HEK293 (cell line): ENCODE results near the gene COPA.
A peak's percentile ranks its signal among the peaks of the same experiment; 100 is the strongest.

Experiments used
- GFI1B ChIP-seq: fragments of 450-650 bp; formaldehyde crosslinking; IDR thresholded peaks from 2 replicates; pipeline ENCODE4 v1.5.1; 2016; ENCODE audit warnings: missing biosample characterization, missing genetic modification characterization
- GLIS1 ChIP-seq: fragments of 450-650 bp; formaldehyde crosslinking; IDR thresholded peaks from 2 replicates; pipeline ENCODE4 v1.5.1; 2016; ENCODE audit warnings: missing biosample characterization, missing genetic modification characterization
- MYNN ChIP-seq: fragments of 450-650 bp; formaldehyde crosslinking; IDR thresholded peaks from 2 replicates; pipeline ENCODE4 v1.5.1; 2016; ENCODE audit warnings: missing biosample characterization, missing genetic modification characterization, borderline replicate concordance
- OSR2 ChIP-seq: fragments of 450-650 bp; formaldehyde crosslinking; IDR thresholded peaks from 2 replicates; pipeline ENCODE4 v1.5.1; 2016; ENCODE audit warnings: missing biosample characterization, missing genetic modification characterization
- REPIN1 ChIP-seq: fragments of 450-650 bp; formaldehyde crosslinking; IDR thresholded peaks from 2 replicates; pipeline ENCODE4 v1.5.1; 2017; ENCODE audit warnings: missing biosample characterization, missing genetic modification characterization, low read depth
- TRIM28 ChIP-seq: IDR thresholded peaks from 2 replicates; pipeline ENCODE4 v1.6.1; 2011; ENCODE audit warnings: low read length, control low read depth, borderline replicate concordance
- WT1 ChIP-seq: fragments of 450-650 bp; formaldehyde crosslinking; IDR thresholded peaks from 2 replicates; pipeline ENCODE4 v1.5.1; 2016; ENCODE audit warnings: missing biosample characterization, missing genetic modification characterization
- ZBTB7A ChIP-seq: fragments of 450-650 bp; formaldehyde crosslinking; IDR thresholded peaks from 2 replicates; pipeline ENCODE4 v1.5.1; 2016; ENCODE audit warnings: low read depth, missing biosample characterization, missing genetic modification characterization
- ZNF138 ChIP-seq: fragments of 450-650 bp; formaldehyde crosslinking; IDR thresholded peaks from 2 replicates; pipeline ENCODE4 v1.5.1; 2016; ENCODE audit warnings: missing biosample characterization, missing genetic modification characterization, borderline replicate concordance
- ZNF146 ChIP-seq: fragments of 450-650 bp; formaldehyde crosslinking; IDR thresholded peaks from 2 replicates; pipeline ENCODE4 v1.5.1; 2016; ENCODE audit warnings: missing biosample characterization, missing genetic modification characterization
- ZNF174 ChIP-seq: fragments of 450-650 bp; formaldehyde crosslinking; IDR thresholded peaks from 2 replicates; pipeline ENCODE4 v1.5.0; 2017; ENCODE audit warnings: missing biosample characterization, mild to moderate bottlenecking, missing genetic modification characterization
- ZNF184 ChIP-seq: fragments of 450-650 bp; IDR thresholded peaks from 2 replicates; pipeline ENCODE4 v1.5.1; 2018; ENCODE audit warnings: missing biosample characterization, mild to moderate bottlenecking, missing genetic modification characterization
- ZNF239 ChIP-seq: fragments of 450-650 bp; formaldehyde crosslinking; IDR thresholded peaks from 2 replicates; pipeline ENCODE4 v1.5.1; 2016; ENCODE audit warnings: missing biosample characterization, missing genetic modification characterization
- ZNF24 ChIP-seq: fragments of 450-650 bp; formaldehyde crosslinking; IDR thresholded peaks from 2 replicates; pipeline ENCODE4 v1.5.1; 2016; ENCODE audit warnings: missing biosample characterization, missing genetic modification characterization
- ZNF266 ChIP-seq: fragments of 450-650 bp; formaldehyde crosslinking; IDR thresholded peaks from 2 replicates; pipeline ENCODE4 v1.5.1; 2016; ENCODE audit warnings: missing biosample characterization, missing genetic modification characterization, low read depth
- ZNF324 ChIP-seq: fragments of 450-650 bp; formaldehyde crosslinking; IDR thresholded peaks from 2 replicates; pipeline ENCODE4 v1.5.1; 2016; ENCODE audit warnings: missing biosample characterization, missing genetic modification characterization
- ZNF335 ChIP-seq: fragments of 450-650 bp; formaldehyde crosslinking; conservative IDR thresholded peaks from 2 replicates; pipeline ENCODE4 v1.5.1; 2016; ENCODE audit warnings: missing biosample characterization, missing genetic modification characterization
- ZNF394 ChIP-seq: fragments of 450-650 bp; formaldehyde crosslinking; IDR thresholded peaks from 2 replicates; pipeline ENCODE4 v1.5.1; 2016; ENCODE audit warnings: missing biosample characterization, missing genetic modification characterization, mild to moderate bottlenecking, moderate library complexity, borderline replicate concordance
- ZNF449 ChIP-seq: fragments of 450-650 bp; formaldehyde crosslinking; IDR thresholded peaks from 2 replicates; pipeline ENCODE4 v1.5.1; 2017; ENCODE audit warnings: missing biosample characterization, mild to moderate bottlenecking, missing genetic modification characterization, moderate library complexity
- ZNF610 ChIP-seq: fragments of 450-650 bp; formaldehyde crosslinking; IDR thresholded peaks from 2 replicates; pipeline ENCODE4 v1.5.1; 2016; ENCODE audit warnings: missing biosample characterization, missing genetic modification characterization, borderline replicate concordance
- ZNF621 ChIP-seq: fragments of 450-650 bp; formaldehyde crosslinking; IDR thresholded peaks from 2 replicates; pipeline ENCODE4 v1.5.1; 2017; ENCODE audit warnings: missing biosample characterization, missing genetic modification characterization
- ZNF660 ChIP-seq: fragments of 450-650 bp; IDR thresholded peaks from 2 replicates; pipeline ENCODE4 v1.5.1; 2018; ENCODE audit warnings: missing biosample characterization, mild to moderate bottlenecking, missing genetic modification characterization
- ZNF707 ChIP-seq: fragments of 450-650 bp; formaldehyde crosslinking; IDR thresholded peaks from 2 replicates; pipeline ENCODE4 v1.5.1; 2016; ENCODE audit warnings: missing biosample characterization, missing genetic modification characterization
- ZSCAN5A ChIP-seq: fragments of 450-650 bp; formaldehyde crosslinking; IDR thresholded peaks from 2 replicates; pipeline ENCODE4 v1.5.1; 2016; ENCODE audit warnings: missing biosample characterization, missing genetic modification characterization
- TF ChIP-seq, protein P1 (sequence below): fragments of 450-650 bp; formaldehyde crosslinking; IDR thresholded peaks from 2 replicates; pipeline ENCODE4 v1.5.1; 2016; ENCODE audit warnings: missing biosample characterization, missing genetic modification characterization
- TF ChIP-seq, protein P2 (sequence below): fragments of 450-650 bp; formaldehyde crosslinking; IDR thresholded peaks from 2 replicates; pipeline ENCODE4 v1.5.1; 2016; ENCODE audit warnings: missing biosample characterization, missing genetic modification characterization
- TF ChIP-seq, protein P3 (sequence below): fragments of 450-650 bp; formaldehyde crosslinking; IDR thresholded peaks from 2 replicates; pipeline ENCODE4 v1.5.1; 2017; ENCODE audit warnings: missing biosample characterization, missing genetic modification characterization
- TF ChIP-seq, protein P4 (sequence below): fragments of 450-650 bp; formaldehyde crosslinking; IDR thresholded peaks from 2 replicates; pipeline ENCODE4 v1.5.1; 2016; ENCODE audit warnings: missing biosample characterization, missing genetic modification characterization
- TF ChIP-seq, protein P5 (sequence below): fragments of 450-650 bp; formaldehyde crosslinking; IDR thresholded peaks from 2 replicates; pipeline ENCODE4 v1.5.1; 2016; ENCODE audit warnings: missing biosample characterization, missing genetic modification characterization

The COPA gene

GRCh38 chr1:160258177-160258798, 84.8 kb downstream of the COPA start (continued):
- TF ChIP-seq ZNF324 (tag by site-specific recombination) (no peak), REPIN1 (tag by site-specific recombination) (no peak), ZNF174 (tag by site-specific recombination) (no peak), ZSCAN5A (no peak), ZNF266 (tag by site-specific recombination) (no peak), ZNF610 (tag by site-specific recombination) (no peak), ZNF335 (tag by site-specific recombination) (no peak), OSR2 (tag by site-specific recombination) (peak; percentile 90), GLIS1 (tag by site-specific recombination) (peak; percentile 86), GFI1B (no peak), ZBTB7A (tag by site-specific recombination) (no peak), ZNF24 (tag by site-specific recombination) (no peak), ZNF239 (tag by site-specific recombination) (no peak), ZNF394 (tag by site-specific recombination) (no peak), MYNN (tag by site-specific recombination) (no peak), ZNF138 (tag by site-specific recombination) (no peak), ZNF184 (tag by site-specific recombination) (no peak), ZNF449 (tag by site-specific recombination) (no peak), ZNF707 (no peak), TRIM28 (no peak), ZNF660 (tag by site-specific recombination) (no peak), ZNF621 (no peak), ZNF146 (tag by site-specific recombination) (no peak), WT1 (tag by site-specific recombination) (peak; percentile 96)
- TF ChIP-seq, protein P1, sequence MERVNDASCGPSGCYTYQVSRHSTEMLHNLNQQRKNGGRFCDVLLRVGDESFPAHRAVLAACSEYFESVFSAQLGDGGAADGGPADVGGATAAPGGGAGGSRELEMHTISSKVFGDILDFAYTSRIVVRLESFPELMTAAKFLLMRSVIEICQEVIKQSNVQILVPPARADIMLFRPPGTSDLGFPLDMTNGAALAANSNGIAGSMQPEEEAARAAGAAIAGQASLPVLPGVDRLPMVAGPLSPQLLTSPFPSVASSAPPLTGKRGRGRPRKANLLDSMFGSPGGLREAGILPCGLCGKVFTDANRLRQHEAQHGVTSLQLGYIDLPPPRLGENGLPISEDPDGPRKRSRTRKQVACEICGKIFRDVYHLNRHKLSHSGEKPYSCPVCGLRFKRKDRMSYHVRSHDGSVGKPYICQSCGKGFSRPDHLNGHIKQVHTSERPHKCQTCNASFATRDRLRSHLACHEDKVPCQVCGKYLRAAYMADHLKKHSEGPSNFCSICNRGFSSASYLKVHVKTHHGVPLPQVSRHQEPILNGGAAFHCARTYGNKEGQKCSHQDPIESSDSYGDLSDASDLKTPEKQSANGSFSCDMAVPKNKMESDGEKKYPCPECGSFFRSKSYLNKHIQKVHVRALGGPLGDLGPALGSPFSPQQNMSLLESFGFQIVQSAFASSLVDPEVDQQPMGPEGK (tag by site-specific recombination), result peak; percentile 44; the same call in 1 of the 2 replicates
- TF ChIP-seq, protein P2, sequence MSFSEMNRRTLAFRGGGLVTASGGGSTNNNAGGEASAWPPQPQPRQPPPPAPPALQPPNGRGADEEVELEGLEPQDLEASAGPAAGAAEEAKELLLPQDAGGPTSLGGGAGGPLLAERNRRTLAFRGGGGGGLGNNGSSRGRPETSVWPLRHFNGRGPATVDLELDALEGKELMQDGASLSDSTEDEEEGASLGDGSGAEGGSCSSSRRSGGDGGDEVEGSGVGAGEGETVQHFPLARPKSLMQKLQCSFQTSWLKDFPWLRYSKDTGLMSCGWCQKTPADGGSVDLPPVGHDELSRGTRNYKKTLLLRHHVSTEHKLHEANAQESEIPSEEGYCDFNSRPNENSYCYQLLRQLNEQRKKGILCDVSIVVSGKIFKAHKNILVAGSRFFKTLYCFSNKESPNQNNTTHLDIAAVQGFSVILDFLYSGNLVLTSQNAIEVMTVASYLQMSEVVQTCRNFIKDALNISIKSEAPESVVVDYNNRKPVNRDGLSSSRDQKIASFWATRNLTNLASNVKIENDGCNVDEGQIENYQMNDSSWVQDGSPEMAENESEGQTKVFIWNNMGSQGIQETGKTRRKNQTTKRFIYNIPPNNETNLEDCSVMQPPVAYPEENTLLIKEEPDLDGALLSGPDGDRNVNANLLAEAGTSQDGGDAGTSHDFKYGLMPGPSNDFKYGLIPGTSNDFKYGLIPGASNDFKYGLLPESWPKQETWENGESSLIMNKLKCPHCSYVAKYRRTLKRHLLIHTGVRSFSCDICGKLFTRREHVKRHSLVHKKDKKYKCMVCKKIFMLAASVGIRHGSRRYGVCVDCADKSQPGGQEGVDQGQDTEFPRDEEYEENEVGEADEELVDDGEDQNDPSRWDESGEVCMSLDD (tag by site-specific recombination), result no peak
- TF ChIP-seq, protein P3, sequence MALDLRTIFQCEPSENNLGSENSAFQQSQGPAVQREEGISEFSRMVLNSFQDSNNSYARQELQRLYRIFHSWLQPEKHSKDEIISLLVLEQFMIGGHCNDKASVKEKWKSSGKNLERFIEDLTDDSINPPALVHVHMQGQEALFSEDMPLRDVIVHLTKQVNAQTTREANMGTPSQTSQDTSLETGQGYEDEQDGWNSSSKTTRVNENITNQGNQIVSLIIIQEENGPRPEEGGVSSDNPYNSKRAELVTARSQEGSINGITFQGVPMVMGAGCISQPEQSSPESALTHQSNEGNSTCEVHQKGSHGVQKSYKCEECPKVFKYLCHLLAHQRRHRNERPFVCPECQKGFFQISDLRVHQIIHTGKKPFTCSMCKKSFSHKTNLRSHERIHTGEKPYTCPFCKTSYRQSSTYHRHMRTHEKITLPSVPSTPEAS (tag by site-specific recombination), result no peak
- TF ChIP-seq, protein P4, sequence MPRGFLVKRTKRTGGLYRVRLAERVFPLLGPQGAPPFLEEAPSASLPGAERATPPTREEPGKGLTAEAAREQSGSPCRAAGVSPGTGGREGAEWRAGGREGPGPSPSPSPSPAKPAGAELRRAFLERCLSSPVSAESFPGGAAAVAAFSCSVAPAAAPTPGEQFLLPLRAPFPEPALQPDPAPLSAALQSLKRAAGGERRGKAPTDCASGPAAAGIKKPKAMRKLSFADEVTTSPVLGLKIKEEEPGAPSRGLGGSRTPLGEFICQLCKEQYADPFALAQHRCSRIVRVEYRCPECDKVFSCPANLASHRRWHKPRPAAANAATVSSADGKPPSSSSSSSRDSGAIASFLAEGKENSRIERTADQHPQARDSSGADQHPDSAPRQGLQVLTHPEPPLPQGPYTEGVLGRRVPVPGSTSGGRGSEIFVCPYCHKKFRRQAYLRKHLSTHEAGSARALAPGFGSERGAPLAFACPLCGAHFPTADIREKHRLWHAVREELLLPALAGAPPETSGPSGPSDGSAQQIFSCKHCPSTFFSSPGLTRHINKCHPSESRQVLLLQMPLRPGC (tag by site-specific recombination), result peak; percentile 19; the same call in 1 of the 2 replicates
- TF ChIP-seq, protein P5, sequence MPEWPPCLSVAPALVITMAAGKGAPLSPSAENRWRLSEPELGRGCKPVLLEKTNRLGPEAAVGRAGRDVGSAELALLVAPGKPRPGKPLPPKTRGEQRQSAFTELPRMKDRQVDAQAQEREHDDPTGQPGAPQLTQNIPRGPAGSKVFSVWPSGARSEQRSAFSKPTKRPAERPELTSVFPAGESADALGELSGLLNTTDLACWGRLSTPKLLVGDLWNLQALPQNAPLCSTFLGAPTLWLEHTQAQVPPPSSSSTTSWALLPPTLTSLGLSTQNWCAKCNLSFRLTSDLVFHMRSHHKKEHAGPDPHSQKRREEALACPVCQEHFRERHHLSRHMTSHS (tag by site-specific recombination), result no peak
